HUES64 (cell line): ENCODE measurements around the gene CEP120.
"Not testable (repeated sequence)": the region's sequence is repeated elsewhere in the genome, so short reads cannot be mapped to it uniquely, and the experiment has no call there.

Source experiments
- H3K27ac ChIP-seq: 2 replicates; pipeline ENCODE4 v1.7.0; 2013; ENCODE audit warnings: low read depth, low read length, inconsistent platforms
- H3K27me3 ChIP-seq: 2 replicates; pipeline ENCODE4 v1.6.1; 2013; ENCODE audit warnings: mild to moderate bottlenecking, low read length; ENCODE audit not compliant: insufficient read depth
- H3K36me3 ChIP-seq: 2 replicates; pipeline ENCODE4 v1.6.1; 2013; ENCODE audit warnings: mild to moderate bottlenecking, low read length; ENCODE audit not compliant: insufficient read depth
- H3K4me1 ChIP-seq: 2 replicates; pipeline ENCODE4 v1.6.1; 2013; ENCODE audit warnings: mild to moderate bottlenecking, low read length, moderate library complexity; ENCODE audit not compliant: insufficient read depth
- H3K4me3 ChIP-seq: 2 replicates; pipeline ENCODE4 v1.5.1; 2013; ENCODE audit warnings: mild to moderate bottlenecking, low read length, moderate library complexity
- H3K9ac ChIP-seq: 2 replicates; pipeline ENCODE4 v1.6.1; 2013; ENCODE audit warnings: mild to moderate bottlenecking, low read depth, low read length
- H3K9me3 ChIP-seq: 2 replicates; pipeline ENCODE4 v1.6.1; 2013; ENCODE audit warnings: low read depth, low read length; ENCODE audit not compliant: insufficient read depth
- WGBS: fragments of 150-250, 120-280 bp; methylation state at CpG from one replicate; pipeline ENCODE4 v1.1.7; 2013; ENCODE audit warnings: missing lambda C conversion rate; 5-methylcytosine and 5-hydroxymethylcytosine counted together

Gene CEP120

DNA sequence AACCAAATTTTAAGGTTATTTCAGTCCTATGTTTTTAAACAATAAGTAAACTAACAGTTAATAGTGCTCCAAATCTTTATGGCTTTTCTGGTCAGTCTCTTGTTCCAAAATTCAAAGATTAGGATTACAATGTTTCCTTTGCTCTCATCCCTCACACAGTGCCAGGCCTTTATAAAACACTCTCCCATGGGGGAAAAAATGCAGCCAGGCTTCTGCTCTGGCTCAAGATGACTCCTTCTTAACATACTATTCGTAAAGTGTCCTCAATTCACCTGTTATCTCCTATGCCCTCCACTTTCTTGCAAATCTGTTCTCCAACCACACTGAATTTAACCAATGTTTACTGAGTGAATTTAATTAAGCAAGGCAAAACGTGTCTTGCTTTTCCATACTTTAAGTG, 1.4 kb downstream of the CEP120 start:
- Histone ChIP-seq H3K4me1 (peaks cover 4% of the 10 kb centered on the region; the same call in 1 of the 2 replicates), H3K4me3 (peak overlapping the region; percentile 92), H3K27me3 (no peaks in the 10 kb centered on the region), H3K9me3 (no peaks in the 10 kb centered on the region), H3K27ac (no peak overlapping the region), H3K36me3 (peaks cover 16% of the 10 kb centered on the region), H3K9ac (no peak overlapping the region)
- WGBS = 35% methylated on average over 2 of the region's 2 CpGs

DNA sequence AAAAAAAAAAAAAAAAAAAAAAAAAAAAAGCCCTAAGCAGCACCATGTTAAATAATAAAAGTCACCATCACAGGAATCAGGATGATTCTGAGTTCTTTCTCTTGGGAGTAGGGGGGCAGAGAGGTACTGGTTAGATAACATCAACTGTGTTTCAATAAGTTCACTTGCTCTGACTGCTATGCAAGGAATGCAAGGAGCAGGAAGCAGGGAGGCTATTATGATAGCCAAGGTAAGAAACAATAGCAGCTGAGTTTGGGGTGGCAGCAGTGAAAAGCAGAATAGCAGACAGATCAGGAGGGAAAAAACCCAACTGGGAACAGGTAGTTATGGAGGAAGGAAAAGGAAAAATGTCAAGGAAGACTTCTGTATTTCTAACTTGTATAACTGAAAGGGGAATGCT, 8.2 kb downstream of the CEP120 start:
- H3K4me3 ChIP-seq = no peak overlapping the region
- H3K9me3 ChIP-seq = no peaks in the 10 kb centered on the region
- H3K27me3 ChIP-seq = no peaks in the 10 kb centered on the region
- peaks cover 5% of the 10 kb centered on the region; the same call in 1 of the 2 replicates for H3K4me1 ChIP-seq
- H3K36me3 ChIP-seq = peaks cover 70% of the 10 kb centered on the region
- H3K9ac ChIP-seq = no peak overlapping the region
- H3K27ac ChIP-seq = peak overlapping the region; percentile 34; the same call in 1 of the 2 replicates

GRCh38 chr5:123412206-123412605, 11.0 kb downstream of the CEP120 start:
- peaks cover 5% of the 10 kb centered on the region; the same call in 1 of the 2 replicates for H3K4me1 ChIP-seq
- H3K9ac ChIP-seq = no peak overlapping the region
- H3K36me3 ChIP-seq = peaks cover 72% of the 10 kb centered on the region
- no peak overlapping the region for H3K4me3 ChIP-seq
- no peaks in the 10 kb centered on the region for H3K27me3 ChIP-seq
- H3K9me3 ChIP-seq = no peaks in the 10 kb centered on the region
- no peak overlapping the region for H3K27ac ChIP-seq
- WGBS = 94% methylated on average over 3 of the region's 3 CpGs

- H3K9me3 ChIP-seq, H3K9ac ChIP-seq, H3K27me3 ChIP-seq, H3K4me3 ChIP-seq, H3K27ac ChIP-seq, H3K4me1 ChIP-seq: not testable (repeated sequence)
- H3K36me3 ChIP-seq = peaks cover 67% of the 10 kb centered on the region
- 92% methylated on average over 12 of the region's 12 CpGs for WGBS
Measured at GRCh38 chr5:123401999-123402398, 21.2 kb downstream of the CEP120 start.

DNA sequence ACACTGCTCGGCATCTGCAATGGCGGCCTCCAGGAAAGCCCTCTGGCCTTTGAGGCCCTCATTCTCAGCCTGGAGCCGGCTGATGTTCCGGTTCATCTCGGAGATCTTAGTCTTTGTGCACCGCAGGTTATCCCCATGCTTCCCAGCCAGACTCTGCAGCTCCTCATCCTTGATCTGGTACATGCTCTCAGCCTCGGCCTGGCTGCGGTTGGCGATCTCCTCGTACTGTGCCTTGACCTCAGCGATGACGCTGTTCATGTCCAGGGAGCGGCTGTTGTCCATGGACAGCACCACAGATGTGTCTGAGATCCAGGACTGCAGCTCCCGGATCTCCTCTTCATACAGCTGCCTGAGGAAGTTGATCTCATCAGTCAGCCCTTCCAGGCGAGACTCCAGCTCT, 21.9 kb downstream of the CEP120 start:
- no peak overlapping the region for H3K4me3 ChIP-seq
- H3K36me3 ChIP-seq = peaks cover 74% of the 10 kb centered on the region
- WGBS = 93% methylated on average over 15 of the region's 15 CpGs
- no peaks in the 10 kb centered on the region for H3K27me3 ChIP-seq
- H3K9me3 ChIP-seq = no peaks in the 10 kb centered on the region
- no peak overlapping the region for H3K9ac ChIP-seq
- no peak overlapping the region for H3K27ac ChIP-seq
- no peaks in the 10 kb centered on the region for H3K4me1 ChIP-seq

DNA sequence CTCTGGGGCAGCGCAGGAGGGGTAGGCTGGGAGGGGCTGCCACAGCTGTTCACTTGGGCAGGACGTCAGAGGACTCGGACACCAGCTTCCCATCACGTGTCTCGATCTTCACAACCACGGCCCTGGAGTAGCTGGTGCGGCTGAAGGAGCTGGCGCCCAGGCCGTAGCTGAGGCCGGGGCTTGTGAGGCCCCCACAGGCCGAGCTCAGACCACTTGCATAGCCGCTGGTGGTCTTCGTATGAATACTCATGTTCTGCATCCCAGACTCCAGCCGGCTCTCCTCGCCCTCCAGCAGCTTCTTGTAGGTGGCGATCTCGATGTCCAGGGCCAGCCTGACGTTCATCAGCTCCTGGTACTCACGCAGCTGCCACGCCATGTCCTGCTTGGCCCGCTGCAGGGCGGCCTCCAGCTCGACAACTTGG, 22.3 kb downstream of the CEP120 start:
- H3K36me3 ChIP-seq = peaks cover 78% of the 10 kb centered on the region

DNA sequence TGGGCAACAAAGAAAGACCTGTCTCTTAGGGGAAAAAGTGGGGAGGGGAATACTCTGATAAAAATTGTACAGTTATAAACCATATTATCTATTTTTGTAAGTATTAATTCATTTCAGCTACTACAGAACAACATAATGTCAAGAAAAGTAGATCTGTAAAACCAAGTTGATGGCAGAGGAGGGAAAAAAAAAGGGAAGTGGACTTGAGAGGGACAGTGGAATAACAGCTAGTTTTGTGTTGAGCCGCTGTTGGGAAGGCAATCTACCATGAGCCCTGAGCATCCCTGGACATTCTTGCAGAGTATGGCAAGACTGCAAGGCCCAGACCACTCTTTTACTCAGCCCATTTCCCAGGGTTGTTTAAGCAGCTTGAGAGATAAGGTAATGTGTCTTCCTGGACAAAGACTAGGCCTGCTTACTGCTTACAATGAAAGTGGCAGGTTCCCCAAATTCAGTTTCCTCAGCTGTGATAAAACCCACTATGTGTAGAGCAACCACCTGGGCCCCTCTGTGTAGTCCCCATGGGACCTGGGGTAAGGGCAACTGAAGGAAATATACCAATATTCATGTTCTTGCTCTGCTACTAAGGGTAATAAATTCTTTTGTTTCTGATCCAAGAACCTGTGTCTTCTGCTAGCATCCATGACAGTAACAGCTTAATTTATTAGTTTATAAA, 25.0 kb downstream of the CEP120 start:
- no peak overlapping the region for H3K4me3 ChIP-seq
- no peaks in the 10 kb centered on the region for H3K9me3 ChIP-seq
- no peak overlapping the region for H3K9ac ChIP-seq
- WGBS = 87% methylated on average over 1 of the region's 1 CpG
- H3K27me3 ChIP-seq = no peaks in the 10 kb centered on the region
- no peak overlapping the region for H3K27ac ChIP-seq
- H3K4me1 ChIP-seq = no peaks in the 10 kb centered on the region
- H3K36me3 ChIP-seq = peaks cover 63% of the 10 kb centered on the region

More for the DNA sequence above, 22.3 kb downstream of the CEP120 start:
- WGBS = 97% methylated on average over 23 of the region's 23 CpGs
- not testable (repeated sequence) for H3K27me3 ChIP-seq, H3K9ac ChIP-seq, H3K27ac ChIP-seq, H3K9me3 ChIP-seq, H3K4me1 ChIP-seq, H3K4me3 ChIP-seq

DNA sequence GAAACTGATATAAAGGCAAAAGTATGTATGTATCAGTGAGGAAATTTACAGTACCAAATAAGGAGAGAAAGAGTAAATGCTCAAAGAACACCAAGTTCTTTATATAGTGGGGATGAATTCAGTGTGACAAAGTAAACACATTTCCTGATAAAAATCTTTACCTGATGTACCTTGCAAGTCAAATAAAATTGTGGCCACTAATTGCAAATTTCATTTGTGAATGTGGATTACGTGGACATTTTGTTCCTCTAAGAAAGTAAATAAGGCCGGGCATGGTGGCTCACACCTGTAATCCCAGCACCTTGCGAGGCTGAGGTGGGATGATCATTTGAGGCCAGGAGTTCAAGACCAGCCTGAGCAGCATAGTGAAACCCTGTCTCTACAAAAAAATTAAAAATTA, 25.7 kb downstream of the CEP120 start:
- peaks cover 63% of the 10 kb centered on the region for H3K36me3 ChIP-seq
- H3K9ac ChIP-seq = no peak overlapping the region
- no peak overlapping the region for H3K4me3 ChIP-seq
- no peaks in the 10 kb centered on the region for H3K4me1 ChIP-seq
- 92% methylated on average over 3 of the region's 3 CpGs for WGBS
- no peaks in the 10 kb centered on the region for H3K27me3 ChIP-seq
- H3K9me3 ChIP-seq = no peaks in the 10 kb centered on the region
- no peak overlapping the region for H3K27ac ChIP-seq

- no peak overlapping the region for H3K4me3 ChIP-seq
- no peaks in the 10 kb centered on the region for H3K27me3 ChIP-seq
- peaks cover 73% of the 10 kb centered on the region for H3K36me3 ChIP-seq
- WGBS = 92% methylated on average over 1 of the region's 1 CpG
- H3K9me3 ChIP-seq = no peaks in the 10 kb centered on the region
- H3K9ac ChIP-seq = no peak overlapping the region
- H3K27ac ChIP-seq = no peak overlapping the region
- no peaks in the 10 kb centered on the region for H3K4me1 ChIP-seq
Measured at GRCh38 chr5:123391009-123391408, 32.2 kb downstream of the CEP120 start.

- H3K27ac ChIP-seq = no peak overlapping the region
- H3K9ac ChIP-seq = no peak overlapping the region
- H3K27me3 ChIP-seq = no peaks in the 10 kb centered on the region
- H3K4me1 ChIP-seq = no peaks in the 10 kb centered on the region
- H3K9me3 ChIP-seq = no peaks in the 10 kb centered on the region
- peaks cover 83% of the 10 kb centered on the region for H3K36me3 ChIP-seq
- H3K4me3 ChIP-seq = no peak overlapping the region
Measured at GRCh38 chr5:123389794-123390193, 33.4 kb downstream of the CEP120 start.

DNA sequence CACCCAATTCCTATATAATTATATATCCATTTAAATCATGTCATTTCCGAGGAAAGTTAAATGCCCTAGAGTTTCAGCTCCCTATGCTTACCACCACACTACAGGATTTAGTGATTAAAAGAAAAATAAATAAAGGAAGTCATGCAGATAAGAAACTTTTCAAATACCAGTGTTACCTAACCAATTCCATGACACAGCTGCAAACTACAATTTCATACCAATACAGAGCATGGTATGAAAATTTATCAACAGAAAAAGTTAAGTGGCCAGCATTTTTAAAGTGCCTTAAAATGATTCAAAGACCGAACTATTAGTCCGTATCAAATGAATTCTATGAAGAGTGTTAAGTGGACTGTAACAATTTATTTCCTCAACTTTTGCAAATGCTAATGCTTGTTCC, 35.9 kb downstream of the CEP120 start:
- 100% methylated on average over 3 of the region's 3 CpGs for WGBS
- Histone ChIP-seq H3K4me3 (no peak overlapping the region), H3K9me3 (no peaks in the 10 kb centered on the region), H3K27me3 (no peaks in the 10 kb centered on the region), H3K36me3 (peaks cover 96% of the 10 kb centered on the region), H3K27ac (no peak overlapping the region), H3K9ac (no peak overlapping the region), H3K4me1 (no peaks in the 10 kb centered on the region)

DNA sequence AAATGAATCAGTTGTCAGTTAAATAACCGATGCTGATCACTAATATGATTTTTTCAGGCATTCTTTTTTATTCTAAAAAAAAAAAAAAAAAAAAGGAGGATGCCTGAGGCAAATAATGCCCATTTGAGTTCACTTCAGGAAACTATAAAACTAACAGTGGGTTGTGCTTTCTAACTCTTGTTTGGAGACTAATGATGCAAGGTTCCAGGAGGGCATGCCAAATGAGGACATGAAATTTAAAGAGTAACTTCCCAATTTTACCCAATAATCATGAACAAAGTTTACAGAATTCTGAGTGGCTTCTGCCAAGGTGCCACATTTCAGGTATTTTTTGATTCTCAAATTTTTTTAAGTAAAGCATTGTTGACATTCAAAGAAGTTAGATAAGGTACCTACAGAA, 41.0 kb downstream of the CEP120 start:
- peaks cover 98% of the 10 kb centered on the region for H3K36me3 ChIP-seq
- no peak overlapping the region for H3K9ac ChIP-seq
- H3K27me3 ChIP-seq = no peaks in the 10 kb centered on the region
- no peak overlapping the region for H3K4me3 ChIP-seq
- WGBS = no CpG with 5 or more reads among the region's 1 CpG
- H3K4me1 ChIP-seq = no peaks in the 10 kb centered on the region
- H3K27ac ChIP-seq = no peak overlapping the region
- H3K9me3 ChIP-seq = no peaks in the 10 kb centered on the region
